GM19468 (cell line): Measurements from ENCODE around the gene COA8.
A peak's percentile ranks its signal among the peaks of the same experiment; 100 is the strongest.

Experiments
- ATAC-seq: cut with Tn5 transposase; IDR thresholded peaks from one replicate; pipeline ENCODE4 v1.9.1; 2021; ENCODE audit warnings: mild to moderate bottlenecking, moderate library complexity, moderate number of reproducible peaks; ENCODE audit not compliant: unreplicated experiment; ENCODE audit errors: extremely low read depth

The COA8 gene

GRCh38 chr14:103547941-103548462 lies 14.8 kb upstream of the COA8 start:
- no peak for ATAC-seq

GRCh38 chr14:103548463-103549351 lies 14.1 kb upstream of the COA8 start:
- no peak for ATAC-seq

GRCh38 chr14:103549361-103550311 lies 13.1 kb upstream of the COA8 start:
- no peak for ATAC-seq

- ATAC-seq, result no peak
Measured at GRCh38 chr14:103550451-103551337, 12.1 kb upstream of the COA8 start.

- ATAC-seq, result no peak
Measured at GRCh38 chr14:103551338-103551762, 11.4 kb upstream of the COA8 start.

- ATAC-seq, result no peak
Measured at GRCh38 chr14:103552011-103552845, 10.5 kb upstream of the COA8 start.

- ATAC-seq, result no peak
Measured at GRCh38 chr14:103552846-103553210, 9.9 kb upstream of the COA8 start.

GRCh38 chr14:103555559-103556337 lies 7.0 kb upstream of the COA8 start:
- ATAC-seq, result no peak

- ATAC-seq, result no peak
Measured at GRCh38 chr14:103556946-103557758, 5.6 kb upstream of the COA8 start.

GRCh38 chr14:103558071-103558882 lies 4.5 kb upstream of the COA8 start:
- no peak for ATAC-seq

GRCh38 chr14:103559766-103560165 lies 3.0 kb upstream of the COA8 start:
- ATAC-seq, result no peak

GRCh38 chr14:103560691-103561090 lies 2.1 kb upstream of the COA8 start:
- no peak for ATAC-seq

- peak; percentile 11 for ATAC-seq
Measured at GRCh38 chr14:103561381-103562178, 1.2 kb upstream of the COA8 start.

GRCh38 chr14:103562179-103562428 lies 656 bp upstream of the COA8 start:
- peak; percentile 6 for ATAC-seq

- no peak for ATAC-seq
Measured at GRCh38 chr14:103563226-103563620, 463 bp downstream of the COA8 start.
